CD14-positive monocyte (primary cell): ENCODE data around the gene TMEM35B. TPM values are rescaled to one million over a fixed set of nuclear protein-coding genes. Genes with fewer than 3 reads are reported as not detected.
A peak's percentile ranks its signal among the peaks of the same experiment; 100 is the strongest.

Experiments used
- DNase-seq, 3 donors: peaks; one replicate each; pipeline ENCODE4 v3.0.0-alpha.2; 2011 to 2022
- H2AFZ ChIP-seq: 2 replicates; pipeline ENCODE4 v1.6.0; 2012; ENCODE audit warnings: mild to moderate bottlenecking, low read depth, low read length, inconsistent platforms; ENCODE audit not compliant: insufficient read depth, poor library complexity, severe bottlenecking
- H3K27ac ChIP-seq, 2 donors: 1 replicate in 1 of 2; 2 replicates in 1 of 2; pipeline ENCODE4 v1.5.1; 2012 to 2013; ENCODE audit warnings: low read length in 2 of 2, control low read depth in 1 of 2, inconsistent platforms in 1 of 2, low read depth in 1 of 2, mild to moderate bottlenecking in 1 of 2
- H3K27me3 ChIP-seq, 2 donors: one replicate each; pipeline versions ENCODE4 v1.6.0 to v1.6.1; 2011 to 2013; ENCODE audit warnings: low read length in 2 of 2; ENCODE audit not compliant: control insufficient read depth in 2 of 2, insufficient read depth in 2 of 2
- H3K36me3 ChIP-seq, 2 donors: replicated peaks in 1 of 2; 1 replicate in 1 of 2; 2 replicates in 1 of 2; pipeline versions ENCODE4 v1.5.1 to v1.6.1; 2012 to 2013; ENCODE audit warnings: low read length in 2 of 2, control low read depth in 1 of 2, inconsistent platforms in 1 of 2, mild to moderate bottlenecking in 1 of 2; ENCODE audit not compliant: insufficient read depth in 2 of 2, control insufficient read depth in 1 of 2
- H3K4me1 ChIP-seq, 2 donors: 1 replicate in 1 of 2; 2 replicates in 1 of 2; pipeline versions ENCODE4 v1.5.1 to v1.6.1; 2012 to 2013; ENCODE audit warnings: low read length in 2 of 2, control low read depth in 1 of 2, inconsistent platforms in 1 of 2, mild to moderate bottlenecking in 1 of 2, moderate library complexity in 1 of 2; ENCODE audit not compliant: insufficient read depth in 2 of 2, control insufficient read depth in 1 of 2
- H3K4me2 ChIP-seq: replicated peaks from 2 replicates; pipeline ENCODE3; 2012; ENCODE audit warnings: low read length, moderate library complexity, mild to moderate bottlenecking; ENCODE audit not compliant: poor library complexity, severe bottlenecking; ENCODE audit errors: extremely low read depth
- H3K4me3 ChIP-seq, 3 experiments: fragments of 200-600 bp in 1 of 3; sonication (generic) in 1 of 3; replicated peaks in 1 of 3; 1 replicate in 2 of 3; 2 replicates in 1 of 3; pipeline ENCODE4 v1.5.1; 2011 to 2013; ENCODE audit warnings: low read length in 3 of 3, mild to moderate bottlenecking in 3 of 3, control low read depth in 2 of 3, low read depth in 2 of 3, inconsistent platforms in 1 of 3, moderate library complexity in 1 of 3
- H3K79me2 ChIP-seq: 2 replicates; pipeline ENCODE4 v1.6.0; 2012; ENCODE audit warnings: mild to moderate bottlenecking, control low read depth, inconsistent platforms, low read length, moderate library complexity; ENCODE audit not compliant: insufficient read depth
- H3K9ac ChIP-seq: 2 replicates; pipeline ENCODE4 v1.6.0; 2017; ENCODE audit warnings: low read length, mild to moderate bottlenecking; ENCODE audit not compliant: insufficient read depth, poor library complexity, severe bottlenecking
- H3K9me3 ChIP-seq, 2 donors: replicated peaks in 1 of 2; 1 replicate in 1 of 2; 2 replicates in 1 of 2; pipeline versions ENCODE4 v1.5.1 to v1.6.1; 2012 to 2013; ENCODE audit warnings: low read length in 2 of 2, control low read depth in 1 of 2; ENCODE audit not compliant: control insufficient read depth in 1 of 2, insufficient read depth in 1 of 2
- H4K20me1 ChIP-seq: 2 replicates; pipeline ENCODE4 v1.6.0; 2012; ENCODE audit warnings: mild to moderate bottlenecking, low read length, control low read depth, moderate library complexity; ENCODE audit not compliant: insufficient read depth
- H3K27ac Mint-ChIP-seq, 7 donors: one replicate each; pipeline ENCODE4 v1.8.0; 2020; ENCODE audit warnings: mild to moderate bottlenecking in 7 of 7, mixed read lengths in 7 of 7, moderate library complexity in 6 of 7, inconsistent platforms in 2 of 7
- H3K27me3 Mint-ChIP-seq, 3 donors: one replicate each; pipeline ENCODE4 v1.8.0; 2021 to 2022; ENCODE audit warnings: low read depth in 3 of 3, mild to moderate bottlenecking in 3 of 3, mixed read lengths in 3 of 3, moderate library complexity in 3 of 3, inconsistent platforms in 1 of 3
- H3K36me3 Mint-ChIP-seq, 2 donors: one replicate each; pipeline ENCODE4 v1.8.0; 2020; ENCODE audit warnings: mixed read lengths in 2 of 2, inconsistent platforms in 1 of 2, mild to moderate bottlenecking in 1 of 2
- H3K4me1 Mint-ChIP-seq: one replicate; pipeline ENCODE4 v1.8.0; 2020; ENCODE audit warnings: mild to moderate bottlenecking, mixed read lengths
- H3K4me3 Mint-ChIP-seq, 2 donors: one replicate each; pipeline ENCODE4 v1.8.0; 2020; ENCODE audit warnings: mild to moderate bottlenecking in 2 of 2, mixed read lengths in 2 of 2, moderate library complexity in 1 of 2
- H3K9me3 Mint-ChIP-seq, 7 donors: one replicate each; pipeline ENCODE4 v1.8.0; 2020 to 2022; ENCODE audit warnings: mixed read lengths in 7 of 7, mild to moderate bottlenecking in 6 of 7, moderate library complexity in 6 of 7, inconsistent platforms in 2 of 7
- WGBS: methylation state at CpG from one replicate; pipeline ENCODE4 v1.1.5; 2013; ENCODE audit warnings: missing lambda C conversion rate; ENCODE audit not compliant: insufficient coverage; 5-methylcytosine and 5-hydroxymethylcytosine counted together
- intact Hi-C, 2 donors: fragments of 100-400 bp; cut with micrococcal nuclease; formaldehyde crosslinking; loops; one replicate each; pipeline versions ENCODE4 v1.15.0 to v1.15.1; 2023
- polyA plus RNA-seq, 3 donors: library from polyadenylated mRNA; depleted of rRNA in 1 of 3; unstranded in 2 of 3; stranded (reverse) in 1 of 3; fragments of 300-500 nt in 2 of 3; fragments of >200 nt in 1 of 3; fragmentation: Illumina TruSeq in 2 of 3; gene quantifications; 1 replicate in 2 of 3; 2 replicates in 1 of 3; pipeline ENCODE4 v1.2.3, GENCODE V29; 2012 to 2021
- TF ChIP-seq, protein P1 (sequence below): fragments of 200-600 bp; IDR thresholded peaks from one replicate; pipeline ENCODE4 v1.8.0; 2022; ENCODE audit warnings: antibody characterized with exemption, mild to moderate bottlenecking

The TMEM35B gene
- polyA plus RNA-seq, 3 donors = 33.6 to 128 (median 102) TPM

- H3K27me3 ChIP-seq = no peaks in the 10 kb centered on the region
- TF ChIP-seq, protein P1, sequence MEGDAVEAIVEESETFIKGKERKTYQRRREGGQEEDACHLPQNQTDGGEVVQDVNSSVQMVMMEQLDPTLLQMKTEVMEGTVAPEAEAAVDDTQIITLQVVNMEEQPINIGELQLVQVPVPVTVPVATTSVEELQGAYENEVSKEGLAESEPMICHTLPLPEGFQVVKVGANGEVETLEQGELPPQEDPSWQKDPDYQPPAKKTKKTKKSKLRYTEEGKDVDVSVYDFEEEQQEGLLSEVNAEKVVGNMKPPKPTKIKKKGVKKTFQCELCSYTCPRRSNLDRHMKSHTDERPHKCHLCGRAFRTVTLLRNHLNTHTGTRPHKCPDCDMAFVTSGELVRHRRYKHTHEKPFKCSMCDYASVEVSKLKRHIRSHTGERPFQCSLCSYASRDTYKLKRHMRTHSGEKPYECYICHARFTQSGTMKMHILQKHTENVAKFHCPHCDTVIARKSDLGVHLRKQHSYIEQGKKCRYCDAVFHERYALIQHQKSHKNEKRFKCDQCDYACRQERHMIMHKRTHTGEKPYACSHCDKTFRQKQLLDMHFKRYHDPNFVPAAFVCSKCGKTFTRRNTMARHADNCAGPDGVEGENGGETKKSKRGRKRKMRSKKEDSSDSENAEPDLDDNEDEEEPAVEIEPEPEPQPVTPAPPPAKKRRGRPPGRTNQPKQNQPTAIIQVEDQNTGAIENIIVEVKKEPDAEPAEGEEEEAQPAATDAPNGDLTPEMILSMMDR = no peak
- DNase-seq = no peak
- H3K4me1 ChIP-seq = peaks cover 5% of the 10 kb centered on the region in 2 donors
- Mint-ChIP-seq H3K9me3 (peaks cover 0 to 2% (median 0%) of the 10 kb centered on the region in 7 donors), H3K4me3 (no peak overlapping the region), H3K27ac (peak overlapping the region in 3 of 7 donors; percentile 12 to 50 (median 35)), H3K4me1 (peaks cover 13% of the 10 kb centered on the region), H3K36me3 (peaks cover 8 to 32% of the 10 kb centered on the region in 2 donors), H3K27me3 (peaks cover 0 to 1% (median 1%) of the 10 kb centered on the region in 3 donors)
- peaks cover 6% of the 10 kb centered on the region for H3K79me2 ChIP-seq
- peaks cover 4 to 17% of the 10 kb centered on the region in 2 donors for H3K36me3 ChIP-seq
- no peak overlapping the region for H3K9ac ChIP-seq
- no peak overlapping the region for H3K4me2 ChIP-seq
- WGBS = 80% methylated on average over 6 of the region's 6 CpGs
- intact Hi-C loops = no loop called here
- peaks cover 5% of the 10 kb centered on the region for H4K20me1 ChIP-seq
- H3K27ac ChIP-seq = no peak overlapping the region
- H3K4me3 ChIP-seq = no peak overlapping the region
- no peaks in the 10 kb centered on the region for H3K9me3 ChIP-seq
- H2AFZ ChIP-seq = no peak overlapping the region
Observed at GRCh38 chr1:34978921-34979320, 6.2 kb downstream of the TMEM35B start.

DNA sequence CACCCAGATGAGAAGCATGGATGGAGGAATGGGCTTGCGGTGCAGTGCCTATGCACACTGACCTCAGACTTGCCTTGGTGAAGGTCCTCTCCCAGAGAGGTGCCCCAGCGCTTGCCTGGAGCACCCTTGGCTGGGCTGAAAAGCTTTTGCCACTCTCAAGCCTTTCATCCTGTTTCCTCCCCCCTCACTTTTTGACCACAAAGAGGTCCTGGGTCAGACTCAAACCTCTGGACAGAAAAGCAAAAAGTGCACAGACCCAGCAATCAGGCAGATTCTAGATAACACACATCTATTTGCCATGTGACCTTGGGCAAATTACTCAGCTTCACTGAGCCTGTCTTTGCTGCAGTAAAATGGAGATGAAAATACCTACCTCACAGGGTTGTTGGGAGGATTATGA, 7.3 kb downstream of the TMEM35B start:
- no peak overlapping the region for H3K4me3 ChIP-seq
- no peaks in the 10 kb centered on the region for H3K27me3 ChIP-seq
- H3K36me3 ChIP-seq = peaks cover 4 to 17% of the 10 kb centered on the region in 2 donors
- no peaks in the 10 kb centered on the region for H3K4me1 ChIP-seq
- H3K4me2 ChIP-seq = no peak overlapping the region
- intact Hi-C loops = no loop called here
- Mint-ChIP-seq H3K36me3 (peaks cover 6 to 30% of the 10 kb centered on the region in 2 donors), H3K4me1 (peaks cover 6% of the 10 kb centered on the region), H3K27me3 (peaks cover 0 to 1% (median 1%) of the 10 kb centered on the region in 3 donors), H3K4me3 (no peak overlapping the region), H3K27ac (no peak overlapping the region), H3K9me3 (peaks cover 0 to 2% (median 0%) of the 10 kb centered on the region in 7 donors)
- TF ChIP-seq, protein P1 = no peak
- no peak overlapping the region for H3K27ac ChIP-seq
- no peaks in the 10 kb centered on the region for H3K9me3 ChIP-seq
- no peaks in the 10 kb centered on the region for H4K20me1 ChIP-seq
- no peaks in the 10 kb centered on the region for H3K79me2 ChIP-seq
- no peak for DNase-seq
- no peak overlapping the region for H2AFZ ChIP-seq
- WGBS = 100% methylated on average over 1 of the region's 2 CpGs
- no peak overlapping the region for H3K9ac ChIP-seq
